Glomerular visceral epithelial cell (primary cell): ENCODE measurements around the gene TK1.

Source experiments
- DNase-seq: peaks from one replicate; pipeline ENCODE4 v3.0.0-alpha.2; 2016; ENCODE audit errors: extremely low spot score

TK1 gene

GRCh38 chr17:78219396-78220150, 32.7 kb upstream of the TK1 start:
- no peak for DNase-seq

- peak; percentile 18 for DNase-seq
These were observed 27.8 kb upstream of the TK1 start for GRCh38 chr17:78214706-78215061.

GRCh38 chr17:78214016-78214705, 27.3 kb upstream of the TK1 start, which contains the start of gene BIRC5:
Gene BIRC5 (plus strand): TSS chr17:78214253. CDS start chr17:78214317, 64 bp downstream.
- DNase-seq = peak; percentile 87

- DNase-seq = no peak
These were observed 24.2 kb upstream of the TK1 start for GRCh38 chr17:78211032-78211431.

DNA sequence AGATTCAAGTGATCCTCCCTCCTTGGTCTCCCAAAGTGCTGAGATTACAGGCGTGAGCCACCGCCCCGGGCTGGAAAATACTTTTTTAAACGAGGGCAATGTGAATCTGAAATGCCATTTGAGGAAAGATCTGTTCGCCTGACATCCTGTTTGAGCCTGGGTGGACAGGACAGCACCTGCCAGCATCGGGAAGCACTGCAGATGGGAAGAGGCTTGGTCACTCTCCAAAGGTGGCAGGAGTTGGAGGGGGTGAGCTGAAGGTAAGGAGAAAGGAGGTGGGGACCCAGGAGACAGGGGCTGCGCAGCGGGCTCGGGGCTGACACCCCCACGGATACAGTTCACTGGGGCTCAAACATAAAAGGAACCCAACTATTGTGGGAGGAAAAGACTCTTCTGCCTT, 23.3 kb upstream of the TK1 start:
- DNase-seq = no peak

GRCh38 chr17:78208486-78208885, 21.6 kb upstream of the TK1 start:
- DNase-seq = no peak

- DNase-seq = no peak
These were observed 19.4 kb upstream of the TK1 start for GRCh38 chr17:78206298-78206697.

- no peak for DNase-seq
These were observed 18.4 kb upstream of the TK1 start for GRCh38 chr17:78205124-78205775.

DNA sequence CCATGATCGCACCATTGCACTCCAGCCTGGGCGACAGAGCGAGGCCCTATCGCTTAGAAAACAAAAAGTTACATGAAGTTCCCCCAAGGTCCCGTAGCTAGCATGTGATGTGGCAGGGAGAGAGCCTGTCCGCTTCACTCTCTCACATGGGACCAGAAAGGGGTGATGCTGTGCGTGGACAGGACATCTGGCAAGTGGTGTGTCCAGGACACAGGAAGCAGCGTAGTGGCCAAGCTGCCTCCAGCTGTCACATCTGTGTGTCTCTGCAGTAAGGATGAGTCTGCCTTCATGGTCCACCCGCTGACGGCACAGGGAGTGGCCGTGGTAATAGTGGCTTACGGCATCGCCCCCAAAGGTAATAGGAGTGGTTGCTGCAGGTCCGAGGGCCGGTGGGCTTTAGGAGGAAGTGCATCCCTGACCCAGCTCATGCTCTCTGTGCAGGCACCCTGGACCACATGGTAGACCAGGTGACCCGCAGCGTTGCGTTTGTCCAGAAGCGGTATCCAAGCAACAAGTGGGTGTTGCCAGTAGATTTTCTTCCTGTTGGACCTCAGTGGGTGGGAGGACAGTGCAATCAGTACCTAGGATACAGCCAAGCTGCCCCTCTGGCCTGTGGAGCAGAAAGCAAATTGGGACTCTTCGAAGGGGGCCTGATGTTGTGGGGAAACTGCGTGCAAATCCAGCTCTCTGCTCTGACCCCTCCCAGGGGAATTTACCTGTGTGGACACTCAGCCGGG, 17.7 kb upstream of the TK1 start:
- DNase-seq = no peak

DNA sequence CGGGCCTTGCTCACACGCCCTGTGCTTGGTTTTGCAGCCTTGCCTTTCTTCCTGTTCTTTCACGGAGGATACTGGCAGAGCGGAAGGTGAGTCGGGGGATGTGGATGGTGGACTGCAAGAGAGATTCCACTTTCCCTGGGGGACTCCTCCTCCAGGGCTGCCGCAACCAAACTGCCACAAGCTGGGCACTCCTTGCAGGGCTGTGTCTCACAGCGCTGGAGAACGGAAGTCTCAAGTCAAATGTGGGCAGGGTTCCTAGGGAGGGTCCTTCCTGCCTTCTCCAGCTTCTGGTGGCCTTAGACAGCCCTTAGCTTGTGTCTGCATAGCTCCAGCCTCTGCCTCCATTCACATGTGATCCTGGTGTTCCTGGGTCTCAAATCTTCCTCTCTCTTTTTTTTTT, 15.8 kb upstream of the TK1 start:
- DNase-seq = no peak

DNA sequence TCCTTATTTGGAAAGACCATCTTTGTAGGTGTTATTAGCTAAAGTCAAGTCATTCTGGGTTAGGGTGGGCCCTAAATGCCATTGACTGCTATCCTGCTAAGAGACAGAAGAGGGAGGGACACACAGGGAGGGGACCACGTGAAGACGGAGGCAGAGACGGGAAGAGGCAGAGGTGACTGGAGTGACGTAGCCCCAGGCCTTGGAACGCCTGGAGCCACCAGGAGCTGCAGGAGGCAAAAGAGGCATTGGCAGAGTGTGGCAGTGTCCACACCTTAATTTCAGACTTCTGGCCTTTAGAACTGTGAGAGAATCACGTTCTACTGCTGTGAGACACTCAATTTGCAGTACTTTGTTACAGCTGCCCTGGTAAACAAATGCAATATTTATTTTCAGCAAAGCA, 13.6 kb upstream of the TK1 start:
- DNase-seq = no peak

DNA sequence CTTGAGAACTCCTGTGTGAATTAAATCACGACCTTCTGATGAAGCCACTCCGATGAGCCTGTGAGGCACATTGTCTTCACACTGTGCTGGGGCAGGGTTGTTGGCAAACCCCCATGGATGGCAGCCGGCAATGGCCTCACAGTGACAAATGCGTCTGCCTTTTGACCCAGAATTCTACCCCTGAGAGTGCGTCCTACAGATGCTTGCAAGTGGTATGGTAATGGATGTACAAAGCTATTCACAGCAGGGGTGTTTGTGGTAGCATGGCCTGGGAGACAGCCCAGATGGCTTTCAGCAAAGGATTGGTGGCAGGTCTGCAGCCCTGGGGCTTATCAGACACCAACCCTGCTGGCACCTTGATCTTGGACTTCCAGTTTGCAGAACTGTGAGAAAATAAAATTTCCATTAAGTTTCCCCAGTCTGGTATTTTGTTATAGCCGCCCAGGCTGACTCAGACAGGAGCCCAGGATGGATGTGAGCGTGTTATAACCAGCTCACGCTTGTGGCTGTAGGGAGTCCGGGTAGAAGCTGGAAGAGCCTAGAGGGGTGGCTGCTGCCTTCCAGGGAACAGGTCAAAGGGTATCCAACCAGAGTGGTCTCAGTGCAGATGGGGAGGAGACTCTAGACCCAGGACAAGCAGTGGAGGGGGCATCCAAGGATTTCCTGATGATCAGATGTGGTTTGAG, 10.4 kb upstream of the TK1 start:
- DNase-seq = no peak

DNA sequence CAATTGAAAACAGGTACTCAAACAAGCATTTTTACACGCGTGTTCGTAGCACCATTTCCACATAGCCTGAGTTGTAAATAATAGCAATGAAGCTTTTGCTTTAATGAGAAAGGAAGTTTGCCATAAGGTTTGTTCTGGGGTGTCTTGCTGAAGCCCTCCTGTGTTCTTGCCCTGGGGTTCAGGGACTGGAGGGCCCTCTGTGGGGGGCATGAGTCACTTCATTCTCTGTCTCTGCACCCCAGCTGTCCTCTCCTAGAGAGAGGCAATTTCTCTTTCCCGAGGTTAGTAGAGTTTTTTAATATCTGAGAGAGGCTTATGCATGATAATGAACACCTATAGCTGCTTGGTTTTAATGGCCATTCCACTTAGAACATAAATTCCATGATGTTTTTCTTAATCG, 9.9 kb upstream of the TK1 start:
- no peak for DNase-seq

DNA sequence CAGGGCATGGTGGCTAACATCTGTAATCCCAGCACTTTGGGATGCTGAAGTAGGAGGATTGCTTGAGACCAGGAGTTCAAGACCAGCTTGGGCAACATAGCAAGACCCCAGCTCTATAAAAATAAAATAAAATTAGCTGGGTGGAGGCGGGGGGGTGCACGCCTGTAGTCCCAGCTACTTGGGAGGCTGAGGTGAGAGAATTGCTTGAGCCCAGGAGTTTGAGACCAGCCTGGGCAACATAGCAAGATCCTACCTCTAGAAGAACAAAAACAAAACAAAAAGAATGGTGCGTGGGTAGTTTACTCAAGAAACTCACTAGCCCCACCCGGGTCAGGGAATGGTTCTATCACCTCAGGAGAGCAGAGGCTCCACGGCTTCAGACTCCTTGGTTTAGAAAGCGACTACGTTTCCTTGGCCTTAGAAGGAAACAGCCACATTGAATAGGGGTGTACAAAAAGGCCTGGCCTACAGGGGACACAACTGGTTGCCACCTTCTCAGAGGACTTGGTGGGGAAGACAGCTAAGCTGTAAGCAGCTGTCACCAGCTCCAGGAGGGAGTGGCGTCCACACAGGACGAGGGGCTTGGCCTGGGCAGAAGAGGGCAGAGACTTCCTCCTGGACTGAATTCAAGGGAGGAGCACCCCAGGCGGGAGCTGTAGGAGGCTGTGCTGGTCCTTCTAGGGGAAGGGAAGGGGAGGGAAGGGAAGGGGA, 716 bp downstream of the TK1 start:
- DNase-seq = peak; percentile 74

- peak; percentile 30 for DNase-seq
These were observed 2.0 kb downstream of the TK1 start for GRCh38 chr17:78184868-78185267.

GRCh38 chr17:78184351-78184750, 2.5 kb downstream of the TK1 start:
- DNase-seq = no peak

DNA sequence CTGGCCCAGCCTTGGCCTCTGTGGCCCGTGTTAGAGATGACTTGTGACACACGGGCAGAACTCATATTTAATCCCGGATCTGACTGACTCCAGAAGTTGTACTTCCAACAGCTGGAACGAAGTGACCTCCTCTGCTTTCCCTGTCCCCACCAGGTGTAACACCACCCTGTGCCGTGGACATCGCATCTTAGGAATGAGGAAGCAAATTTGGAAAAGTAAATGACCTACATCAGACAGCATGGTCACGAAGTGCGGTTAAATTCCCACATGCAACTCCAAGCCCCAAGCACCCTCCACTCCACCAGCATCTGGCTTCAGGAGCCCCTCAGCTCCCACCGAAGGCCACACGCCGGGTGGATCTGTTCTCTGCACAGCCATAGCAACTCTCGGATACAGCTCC, 2.9 kb downstream of the TK1 start:
- DNase-seq = no peak

GRCh38 chr17:78182504-78182903, 4.3 kb downstream of the TK1 start:
- no peak for DNase-seq

- DNase-seq = no peak
These were observed 6.3 kb downstream of the TK1 start for GRCh38 chr17:78180508-78180907.

GRCh38 chr17:78180083-78180482, 6.8 kb downstream of the TK1 start:
- no peak for DNase-seq

GRCh38 chr17:78179372-78179771, 7.5 kb downstream of the TK1 start:
- no peak for DNase-seq
